Fibroblast of mammary gland (primary cell): Measurements from ENCODE around the gene DIP2C.
A peak's percentile ranks its signal among the peaks of the same experiment; 100 is the strongest.

Experiments
- DNase-seq: peaks from one replicate; pipeline ENCODE4 v3.0.0-alpha.2; 2010; ENCODE audit warnings: low read depth
- H3K4me3 ChIP-seq: 2 replicates; pipeline ENCODE4 v1.5.1; 2011; ENCODE audit warnings: low read depth, mild to moderate bottlenecking, low read length, moderate library complexity; ENCODE audit not compliant: control insufficient read depth
- CTCF ChIP-seq: conservative IDR thresholded peaks from 2 replicates; pipeline ENCODE4 v1.5.1; 2011; ENCODE audit warnings: low read depth, low read length, inconsistent platforms; ENCODE audit not compliant: control insufficient read depth, insufficient read depth

The DIP2C gene

GRCh38 chr10:580778-581177 lies 108.7 kb downstream of the DIP2C start:
- no peak overlapping the region for H3K4me3 ChIP-seq
- no peak for TF ChIP-seq CTCF
- peak; percentile 97 for DNase-seq

- peak; percentile 88 for DNase-seq
Measured at GRCh38 chr10:576130-576465, 113.4 kb downstream of the DIP2C start.

GRCh38 chr10:575402-576129 lies 113.9 kb downstream of the DIP2C start:
- DNase-seq, result no peak
- no peak overlapping the region for H3K4me3 ChIP-seq
- no peak for TF ChIP-seq CTCF

More at GRCh38 chr10:576130-576465, 113.4 kb downstream of the DIP2C start:
- H3K4me3 ChIP-seq, result no peak overlapping the region
- TF ChIP-seq CTCF, result no peak

- TF ChIP-seq CTCF, result no peak
Measured at GRCh38 chr10:572696-573095, 116.8 kb downstream of the DIP2C start.

GRCh38 chr10:571688-572451 lies 117.6 kb downstream of the DIP2C start:
- H3K4me3 ChIP-seq, result no peak overlapping the region
- DNase-seq, result peak; percentile 31
- TF ChIP-seq CTCF, result no peak

More at GRCh38 chr10:572696-573095, 116.8 kb downstream of the DIP2C start:
- DNase-seq, result no peak
- H3K4me3 ChIP-seq, result no peak overlapping the region

GRCh38 chr10:571166-571565 lies 118.3 kb downstream of the DIP2C start:
- no peak for TF ChIP-seq CTCF
- DNase-seq, result no peak
- no peak overlapping the region for H3K4me3 ChIP-seq
